Panc1 (cell line): ENCODE results near the gene ECM1. TPM values are rescaled to one million over a fixed set of nuclear protein-coding genes. Genes with fewer than 3 reads are reported as not detected.
A peak's percentile ranks its signal among the peaks of the same experiment; 100 is the strongest.

Experiments
- ATAC-seq: fragments of 200-7000 bp; cut with Tn5 transposase; 2 replicates; pipeline ENCODE4 v1.9.1; 2020; ENCODE audit warnings: mild to moderate bottlenecking, moderate library complexity
- BruUV-seq: library from RNA; stranded (reverse); fragments of 400-500 nt; replicated peaks from 2 replicates; lab custom pipeline; 2021; lab: Mats Ljungman, UMichigan
- CTCF ChIA-PET: fragments of 300-600 bp; sonication (Branson Sonifier 250); formaldehyde crosslinking; loops from one replicate; lab custom pipeline; 2022; ENCODE audit warnings: antibody characterized with exemption; lab: Charles Lee
- POLR2A ChIA-PET: fragments of 300-600 bp; sonication (Branson Sonifier 250); formaldehyde crosslinking; loops from one replicate; lab custom pipeline; 2022; ENCODE audit warnings: antibody characterized with exemption; lab: Charles Lee
- DNase-seq: peaks from one replicate; pipeline ENCODE4 v3.0.0-alpha.2; 2010; ENCODE audit warnings: low read depth, low spot score
- H3K27ac ChIP-seq: 2 replicates; pipeline ENCODE4 v1.5.1; 2011; ENCODE audit warnings: mild to moderate bottlenecking, low read length, inconsistent platforms
- H3K27me3 ChIP-seq: fragments of 200-500 bp; sonication (Bioruptor generic); 2 replicates; pipeline ENCODE4 v1.6.0; 2014; ENCODE audit warnings: low read length, inconsistent platforms; ENCODE audit not compliant: control insufficient read depth, insufficient read depth
- H3K36me3 ChIP-seq: fragments of 200-500 bp; sonication (Bioruptor generic); 2 replicates; pipeline ENCODE4 v1.5.1; 2014; ENCODE audit warnings: inconsistent platforms, mild to moderate bottlenecking, low read length, moderate library complexity; ENCODE audit not compliant: control insufficient read depth, insufficient read depth
- H3K4me1 ChIP-seq: 2 replicates; pipeline ENCODE4 v1.5.1; 2011; ENCODE audit warnings: inconsistent platforms, mild to moderate bottlenecking, low read length, moderate library complexity; ENCODE audit not compliant: control insufficient read depth, insufficient read depth
- H3K4me3 ChIP-seq, 2 experiments: 2 replicates each; pipeline ENCODE4 v1.5.1; 2011 to 2012; ENCODE audit warnings: low read depth in 2 of 2, low read length in 2 of 2, mild to moderate bottlenecking in 2 of 2, inconsistent platforms in 1 of 2, moderate library complexity in 1 of 2
- H3K9me3 ChIP-seq: fragments of 200-500 bp; sonication (Bioruptor generic); 2 replicates; pipeline ENCODE4 v1.5.1; 2014; ENCODE audit warnings: low read depth, mild to moderate bottlenecking, inconsistent platforms, low read length, moderate library complexity; ENCODE audit not compliant: control insufficient read depth, insufficient read depth
- POLR2AphosphoS5 ChIP-seq: IDR thresholded peaks from 2 replicates; pipeline ENCODE4 v1.6.1; 2012; ENCODE audit warnings: mild to moderate bottlenecking, low read depth, low read length, moderate library complexity
- REST ChIP-seq, 2 experiments: IDR thresholded peaks; 2 replicates each; pipeline ENCODE4 v1.6.1; 2011 to 2012; ENCODE audit warnings: low read depth in 2 of 2, control low read depth in 1 of 2, low read length in 1 of 2, mild to moderate bottlenecking in 1 of 2, moderate library complexity in 1 of 2; ENCODE audit not compliant: insufficient read depth in 1 of 2
- SIN3A ChIP-seq: IDR thresholded peaks from 2 replicates; pipeline ENCODE4 v1.6.1; 2012; ENCODE audit warnings: low read depth, mild to moderate bottlenecking, low read length, moderate library complexity, borderline replicate concordance; ENCODE audit not compliant: insufficient read depth
- TCF7L2 ChIP-seq: IDR thresholded peaks from 2 replicates; pipeline ENCODE4 v1.6.1; 2011; ENCODE audit warnings: mild to moderate bottlenecking, low read depth, low read length, inconsistent platforms
- in situ Hi-C: cut with HindIII; loops from 2 replicates; pipeline ENCODE4 v1.10.0; 2016; ENCODE audit warnings: low sequenced_read_pairs, low pct_unique_long_range_greater_than_20kb
- intact Hi-C: fragments of 100-400 bp; cut with micrococcal nuclease; formaldehyde crosslinking; loops from one replicate; pipeline ENCODE4 v1.10.0; 2022; ENCODE audit not compliant: unreplicated experiment
- total RNA-seq: library from RNA; stranded (reverse); gene quantifications from one replicate; pipeline ENCODE4 v1.2.1, GENCODE V29; 2021; ENCODE audit not compliant: unreplicated experiment
- TF ChIP-seq, protein P1 (sequence below): fragments of 450-650 bp; IDR thresholded peaks from 2 replicates; pipeline ENCODE4 v1.5.1; 2017; ENCODE audit warnings: mild to moderate bottlenecking

Gene ECM1
- total RNA-seq, 1 experiment from 2014 or later, result 2.2 TPM

GRCh38 chr1:150548324-150548631, 40.4 kb downstream of the ECM1 start:
- in situ Hi-C loops, result no loop called here
- Histone ChIP-seq H3K9me3 (no peaks in the 10 kb centered on the region), H3K27me3 (no peaks in the 10 kb centered on the region), H3K4me1 (peaks cover 27% of the 10 kb centered on the region), H3K36me3 (no peaks in the 10 kb centered on the region), H3K4me3 (peak overlapping the region; percentile 56 to 73), H3K27ac (peak overlapping the region; percentile 54)
- no peak for DNase-seq
- no peak for ATAC-seq
- POLR2A ChIA-PET, result interaction anchor here (0.5 kb wide), 1 partner anchor 527 kb away, joined by 3 read pairs; no protein-coding TSS in a partner anchor
- BruUV-seq, result no TSS peak
- CTCF ChIA-PET, result interaction anchor here (0.6 to 1.4 kb wide), 4 partner anchors 13 to 600 kb away, joined by 3 to 12 read pairs (median 4); no protein-coding TSS in a partner anchor
- TF ChIP-seq REST (IDR thresholded peaks at IDR 0.05; ENCODE audit: insufficient read depth in 1 of 2, low read depth in 2 of 2, low read length in 1 of 2) (no peak), TCF7L2 (no peak), POLR2AphosphoS5 (no peak), SIN3A (no peak)
- TF ChIP-seq, protein P1, sequence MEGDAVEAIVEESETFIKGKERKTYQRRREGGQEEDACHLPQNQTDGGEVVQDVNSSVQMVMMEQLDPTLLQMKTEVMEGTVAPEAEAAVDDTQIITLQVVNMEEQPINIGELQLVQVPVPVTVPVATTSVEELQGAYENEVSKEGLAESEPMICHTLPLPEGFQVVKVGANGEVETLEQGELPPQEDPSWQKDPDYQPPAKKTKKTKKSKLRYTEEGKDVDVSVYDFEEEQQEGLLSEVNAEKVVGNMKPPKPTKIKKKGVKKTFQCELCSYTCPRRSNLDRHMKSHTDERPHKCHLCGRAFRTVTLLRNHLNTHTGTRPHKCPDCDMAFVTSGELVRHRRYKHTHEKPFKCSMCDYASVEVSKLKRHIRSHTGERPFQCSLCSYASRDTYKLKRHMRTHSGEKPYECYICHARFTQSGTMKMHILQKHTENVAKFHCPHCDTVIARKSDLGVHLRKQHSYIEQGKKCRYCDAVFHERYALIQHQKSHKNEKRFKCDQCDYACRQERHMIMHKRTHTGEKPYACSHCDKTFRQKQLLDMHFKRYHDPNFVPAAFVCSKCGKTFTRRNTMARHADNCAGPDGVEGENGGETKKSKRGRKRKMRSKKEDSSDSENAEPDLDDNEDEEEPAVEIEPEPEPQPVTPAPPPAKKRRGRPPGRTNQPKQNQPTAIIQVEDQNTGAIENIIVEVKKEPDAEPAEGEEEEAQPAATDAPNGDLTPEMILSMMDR, result no peak
- intact Hi-C loops, result no loop called here

GRCh38 chr1:150548632-150549495, 41.0 kb downstream of the ECM1 start, which contains the start of gene ADAMTSL4:
Gene ADAMTSL4 (plus strand): TSS chr1:150549408. CDS start chr1:150552289, 2,881 bp downstream.
- ChIA-PET POLR2A (interaction anchor here (0.5 kb wide), 1 partner anchor 526 kb away, joined by 3 read pairs; no protein-coding TSS in a partner anchor), CTCF (interaction anchor here (0.9 to 1.4 kb wide), 3 partner anchors 12 to 20 kb away, joined by 3 to 12 read pairs (median 4); no protein-coding TSS in a partner anchor)
- H3K4me1 ChIP-seq, result peaks cover 27% of the 10 kb centered on the region
- H3K36me3 ChIP-seq, result no peaks in the 10 kb centered on the region
- no TSS peak for BruUV-seq
- peak within 1 kb of the TSS; percentile 80 for H3K27ac ChIP-seq
- H3K9me3 ChIP-seq, result no peaks in the 10 kb centered on the region
- no peak for TF ChIP-seq REST (IDR thresholded peaks at IDR 0.05; ENCODE audit: insufficient read depth in 1 of 2, low read depth in 2 of 2, low read length in 1 of 2)
- TF ChIP-seq TCF7L2, result 0 out of 2 replicates have a peak, but pooled peaks have one; percentile 29
- TF ChIP-seq SIN3A, result 0 out of 2 replicates have a peak, but pooled peaks have one; percentile 22
- DNase-seq, result no peak
- no peaks in the 10 kb centered on the region for H3K27me3 ChIP-seq
- peak within 1 kb of the TSS; percentile 56 to 73 for H3K4me3 ChIP-seq
- peak; percentile 80 for ATAC-seq
- in situ Hi-C loops (no loop called here), intact Hi-C loops (no loop called here)
